Activated CD8-positive, alpha-beta memory T cell treated with anti-CD3 and anti-CD28 coated beads, Interleukin-2, amount 50 U/mL, for 24 hours (primary cell): ENCODE results near the gene IFT80.
"Not testable (repeated sequence)": the region's sequence is repeated elsewhere in the genome, so short reads cannot be mapped to it uniquely, and the experiment has no call there.

Source experiments
- DNase-seq: peaks from one replicate; pipeline ENCODE4 v3.0.0-alpha.2; 2020; ENCODE audit errors: extremely low read depth

Gene IFT80

GRCh38 chr3:160278210-160278609 lies 120.8 kb downstream of the IFT80 start:
- no peak for DNase-seq

- DNase-seq = no peak
Measured at GRCh38 chr3:160265088-160265487, 133.9 kb downstream of the IFT80 start.

- no peak for DNase-seq
Measured at GRCh38 chr3:160260587-160261270, 138.3 kb downstream of the IFT80 start.

- DNase-seq = no peak
Measured at GRCh38 chr3:160259589-160259988, 139.4 kb downstream of the IFT80 start.

GRCh38 chr3:160257606-160258005 lies 141.4 kb downstream of the IFT80 start:
- DNase-seq = no peak

GRCh38 chr3:160253298-160253697 lies 145.7 kb downstream of the IFT80 start:
- DNase-seq = no peak

- DNase-seq = no peak
Measured at GRCh38 chr3:160247766-160248165, 151.3 kb downstream of the IFT80 start.

GRCh38 chr3:160245261-160245800 lies 153.7 kb downstream of the IFT80 start:
- DNase-seq = no peak

- not testable (repeated sequence) for DNase-seq
Measured at GRCh38 chr3:160240719-160241118, 158.3 kb downstream of the IFT80 start.

- no peak for DNase-seq
Measured at GRCh38 chr3:160232014-160232413, 167.0 kb downstream of the IFT80 start.

- no peak for DNase-seq
Measured at GRCh38 chr3:160227419-160227818, 171.6 kb downstream of the IFT80 start.

GRCh38 chr3:160226026-160226907 lies 172.8 kb downstream of the IFT80 start:
- DNase-seq = no peak

GRCh38 chr3:160225176-160226025 lies 173.6 kb downstream of the IFT80 start, which contains the start of gene C3orf80:
Gene C3orf80 (plus strand): TSS chr3:160225422. CDS start chr3:160225636, 214 bp downstream.
- no peak for DNase-seq

GRCh38 chr3:160224811-160225175 lies 174.2 kb downstream of the IFT80 start:
- DNase-seq = no peak

- no peak for DNase-seq
Measured at GRCh38 chr3:160224256-160224655, 174.8 kb downstream of the IFT80 start.

GRCh38 chr3:160221019-160221418 lies 178.0 kb downstream of the IFT80 start:
- DNase-seq = no peak

GRCh38 chr3:160220038-160220437 lies 179.0 kb downstream of the IFT80 start:
- no peak for DNase-seq

- DNase-seq = no peak
Measured at GRCh38 chr3:160218136-160218535, 180.9 kb downstream of the IFT80 start.

- DNase-seq = no peak
Measured at GRCh38 chr3:160217675-160218074, 181.3 kb downstream of the IFT80 start.

- DNase-seq = no peak
Measured at GRCh38 chr3:160213191-160213590, 185.8 kb downstream of the IFT80 start.

GRCh38 chr3:160210799-160211221 lies 188.2 kb downstream of the IFT80 start:
- no peak for DNase-seq

GRCh38 chr3:160210341-160210740 lies 188.7 kb downstream of the IFT80 start:
- no peak for DNase-seq
